ENCODE measurements around the gene PRR5L. TPM values are rescaled to one million over a fixed set of nuclear protein-coding genes. Genes with fewer than 3 reads are reported as not detected.
"Not testable (repeated sequence)": the region's sequence is repeated elsewhere in the genome, so short reads cannot be mapped to it uniquely, and the experiment has no call there.

Gene PRR5L
- total RNA-seq, 1 donor from 2014 or later: 32.5 TPM

- intact Hi-C loops (cut with DNase I): loop anchor here (5.0 kb wide), 1 partner anchor 88 kb away; no protein-coding TSS in a partner anchor
- no peaks in the 10 kb centered on the region for H3K27me3 ChIP-seq
Observed at GRCh38 chr11:36313750-36314433, 17.8 kb downstream of the PRR5L start.

GRCh38 chr11:36314434-36314767, 18.3 kb downstream of the PRR5L start:
- no peak for TF ChIP-seq CTCF (IDR thresholded peaks at IDR 0.05)
- no peaks in the 10 kb centered on the region for H3K36me3 ChIP-seq
- H3K9me3 ChIP-seq: no peaks in the 10 kb centered on the region
- no peaks in the 10 kb centered on the region for H3K27me3 ChIP-seq
- no peaks in the 10 kb centered on the region for H3K4me1 ChIP-seq
- H3K4me3 ChIP-seq: no peak overlapping the region
- intact Hi-C loops (cut with DNase I): loop anchor here (5.0 kb wide), 1 partner anchor 88 kb away; no protein-coding TSS in a partner anchor
- no peak overlapping the region for H3K27ac ChIP-seq
- no peak for DNase-seq (ENCODE audit: low spot score in 2 of 2)

More at GRCh38 chr11:36313750-36314433, 17.8 kb downstream of the PRR5L start:
- Histone ChIP-seq H3K27ac (no peak overlapping the region), H3K36me3 (no peaks in the 10 kb centered on the region), H3K9me3 (no peaks in the 10 kb centered on the region), H3K4me1 (no peaks in the 10 kb centered on the region), H3K4me3 (no peak overlapping the region)
- DNase-seq (ENCODE audit: low spot score in 2 of 2): no peak
- TF ChIP-seq CTCF (IDR thresholded peaks at IDR 0.05): no peak

- Histone ChIP-seq H3K36me3 (no peaks in the 10 kb centered on the region), H3K27ac (no peak overlapping the region), H3K4me1 (no peaks in the 10 kb centered on the region), H3K9me3 (no peaks in the 10 kb centered on the region), H3K4me3 (no peak overlapping the region), H3K27me3 (no peaks in the 10 kb centered on the region)
- DNase-seq (ENCODE audit: low spot score in 2 of 2): no peak
- TF ChIP-seq CTCF (IDR thresholded peaks at IDR 0.05): no peak
- intact Hi-C loops (cut with DNase I): no loop called here
Observed at GRCh38 chr11:36316049-36316448, 20.0 kb downstream of the PRR5L start.

- H3K27me3 ChIP-seq: no peaks in the 10 kb centered on the region
- intact Hi-C loops (cut with DNase I): no loop called here
- H3K4me1 ChIP-seq: no peaks in the 10 kb centered on the region
- no peak for DNase-seq (ENCODE audit: low spot score in 2 of 2)
- H3K27ac ChIP-seq: no peak overlapping the region
- no peaks in the 10 kb centered on the region for H3K36me3 ChIP-seq
- no peak for TF ChIP-seq CTCF (IDR thresholded peaks at IDR 0.05)
- H3K9me3 ChIP-seq: no peaks in the 10 kb centered on the region
- no peak overlapping the region for H3K4me3 ChIP-seq
Observed at GRCh38 chr11:36317992-36318391, 21.9 kb downstream of the PRR5L start.

- not testable (repeated sequence) for DNase-seq (ENCODE audit: low spot score in 2 of 2)
Observed at GRCh38 chr11:36324956-36325355, 28.9 kb downstream of the PRR5L start.

GRCh38 chr11:36325403-36325802, 29.3 kb downstream of the PRR5L start:
- H3K4me1 ChIP-seq; intact Hi-C loops (cut with DNase I); H3K27ac ChIP-seq; H3K36me3 ChIP-seq; DNase-seq (ENCODE audit: low spot score in 2 of 2); H3K27me3 ChIP-seq; H3K9me3 ChIP-seq; H3K4me3 ChIP-seq: not testable (repeated sequence)

More at GRCh38 chr11:36324956-36325355, 28.9 kb downstream of the PRR5L start:
- H3K9me3 ChIP-seq; H3K27ac ChIP-seq; H3K4me3 ChIP-seq; H3K27me3 ChIP-seq; H3K36me3 ChIP-seq; H3K4me1 ChIP-seq; intact Hi-C loops (cut with DNase I): not testable (repeated sequence)

All from ascending aorta (tissue), 2 donors.